ENCODE results near the gene PCBP1.
"Not testable (repeated sequence)": the region's sequence is repeated elsewhere in the genome, so short reads cannot be mapped to it uniquely, and the experiment has no call there.

The PCBP1 gene

DNA sequence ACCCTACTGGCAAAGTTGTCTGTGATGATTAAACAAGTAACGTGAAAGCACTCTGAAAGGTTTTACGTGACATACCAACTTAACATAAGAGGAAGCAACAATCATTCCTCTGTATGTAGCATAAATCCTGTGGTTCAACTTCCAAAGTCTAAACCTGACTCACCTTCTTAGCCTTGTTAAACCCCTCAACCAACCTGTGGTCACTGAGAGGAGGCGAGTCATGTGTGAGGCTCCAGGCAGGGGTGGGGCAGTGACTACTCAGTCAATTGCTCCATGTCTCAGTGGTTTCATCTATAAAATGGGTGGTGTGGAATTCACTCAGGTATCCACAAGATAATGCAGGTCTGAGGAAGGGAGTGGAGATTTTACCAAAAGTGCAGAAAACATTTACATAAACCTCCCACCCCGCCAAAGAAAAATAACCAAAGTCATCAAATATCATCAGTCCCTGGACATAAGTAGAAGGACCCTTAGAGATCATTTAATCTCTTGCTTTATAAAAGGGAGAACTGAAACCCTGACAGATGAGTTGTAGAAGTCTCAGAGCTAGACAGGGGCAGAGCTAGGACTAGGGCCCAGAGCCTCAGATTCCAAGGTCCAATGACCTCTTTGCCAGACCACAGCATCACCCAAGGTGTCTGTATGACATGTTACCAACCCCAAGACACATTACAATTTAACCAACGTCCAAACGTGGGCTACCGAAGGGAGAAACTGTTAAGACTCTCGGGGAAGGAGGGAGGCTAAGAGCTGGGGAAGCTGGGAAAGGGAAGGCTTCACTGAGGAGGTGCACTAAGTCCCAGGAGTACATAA, 3.7 kb upstream of the PCBP1 start:
- no peak for DNase-seq

DNA sequence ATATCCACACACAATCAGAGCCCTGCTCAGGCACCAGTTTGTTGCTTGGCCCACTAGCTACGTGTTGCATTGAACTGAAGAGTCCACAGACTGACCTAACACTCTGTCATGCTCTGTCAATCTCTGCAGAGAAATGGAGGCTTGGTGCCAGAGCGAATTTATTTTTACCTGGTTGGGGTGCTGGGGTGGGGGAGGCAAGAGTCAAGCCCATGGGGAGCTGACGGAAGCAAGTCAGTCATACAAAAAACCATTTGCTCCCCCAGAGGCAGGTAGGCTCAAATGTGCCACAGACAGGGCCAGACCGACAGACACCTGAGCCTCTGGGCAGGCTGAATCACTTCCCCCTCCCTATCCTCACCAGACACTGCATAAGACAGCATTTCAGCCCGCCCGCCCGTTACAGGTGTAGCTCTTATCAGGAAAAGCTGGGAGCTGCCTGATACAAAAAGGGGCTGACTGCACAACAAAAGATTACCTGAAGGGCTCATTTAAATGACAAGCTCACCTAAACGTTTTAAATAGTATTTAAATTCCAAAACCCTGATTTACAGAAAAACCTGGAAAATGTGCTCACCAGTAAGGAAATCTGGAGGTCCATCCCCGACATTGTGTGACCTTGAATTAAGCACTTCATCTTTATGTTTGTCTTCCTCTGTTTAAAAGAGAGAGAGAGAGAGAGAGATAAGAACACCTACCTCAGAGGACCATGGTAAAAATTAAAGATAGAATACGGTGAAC, 2.1 kb upstream of the PCBP1 start:
- no peak for DNase-seq

DNA sequence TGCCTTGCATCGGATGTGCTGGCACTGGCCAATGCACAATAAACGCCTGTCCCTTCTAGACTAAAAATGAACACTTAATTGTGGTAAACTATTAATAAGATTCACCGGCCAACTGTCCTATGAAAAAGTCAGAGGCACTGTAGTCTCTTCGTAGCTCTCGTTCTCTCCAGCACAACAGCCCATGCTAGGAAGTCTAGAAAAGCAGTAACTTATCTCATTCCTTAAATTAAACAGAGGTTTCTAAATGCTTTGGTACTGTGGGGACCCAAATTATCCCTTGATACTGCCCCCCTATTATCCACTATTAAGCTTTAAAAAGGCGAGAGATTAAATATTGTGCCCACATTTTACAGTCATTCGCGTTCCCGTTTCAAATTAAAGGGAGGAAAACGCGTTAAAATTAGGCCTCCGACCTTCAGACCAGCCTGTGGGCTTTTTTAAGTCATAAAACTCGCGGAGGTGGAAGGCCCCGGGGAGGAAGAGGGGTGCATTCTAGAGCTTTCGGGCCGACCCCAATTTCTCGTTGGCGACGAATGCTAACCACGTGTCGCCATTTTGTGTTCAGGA, 1.5 kb upstream of the PCBP1 start:
- DNase-seq, result no peak

DNA sequence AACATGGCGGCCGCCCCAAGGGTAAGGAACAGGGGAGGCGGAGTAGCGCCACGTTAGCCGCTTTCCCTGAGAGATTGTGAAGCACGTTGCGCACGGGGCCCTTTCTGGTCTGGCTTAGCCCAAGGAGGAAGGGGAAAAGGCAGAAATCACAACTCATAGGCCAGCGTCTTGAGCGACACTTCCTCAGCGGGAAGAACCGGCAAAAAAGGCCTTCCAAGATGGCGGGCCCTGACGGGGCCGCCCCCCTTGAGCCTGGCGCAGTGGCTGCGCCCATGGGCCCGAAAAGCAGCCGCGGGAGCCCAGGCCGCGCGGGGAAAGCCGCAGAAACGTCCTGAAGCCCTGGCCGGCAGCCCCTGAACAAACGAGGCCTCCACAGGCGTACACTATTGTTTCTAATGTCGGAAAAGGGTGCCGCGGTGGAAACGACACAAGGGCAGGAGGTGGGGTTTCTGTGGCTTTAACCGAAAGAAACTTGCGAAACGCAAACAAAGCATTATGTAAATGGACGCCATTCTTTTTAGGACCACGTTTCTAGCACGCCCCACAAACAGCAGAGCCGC, 919 bp upstream of the PCBP1 start:
- no peak for DNase-seq

DNA sequence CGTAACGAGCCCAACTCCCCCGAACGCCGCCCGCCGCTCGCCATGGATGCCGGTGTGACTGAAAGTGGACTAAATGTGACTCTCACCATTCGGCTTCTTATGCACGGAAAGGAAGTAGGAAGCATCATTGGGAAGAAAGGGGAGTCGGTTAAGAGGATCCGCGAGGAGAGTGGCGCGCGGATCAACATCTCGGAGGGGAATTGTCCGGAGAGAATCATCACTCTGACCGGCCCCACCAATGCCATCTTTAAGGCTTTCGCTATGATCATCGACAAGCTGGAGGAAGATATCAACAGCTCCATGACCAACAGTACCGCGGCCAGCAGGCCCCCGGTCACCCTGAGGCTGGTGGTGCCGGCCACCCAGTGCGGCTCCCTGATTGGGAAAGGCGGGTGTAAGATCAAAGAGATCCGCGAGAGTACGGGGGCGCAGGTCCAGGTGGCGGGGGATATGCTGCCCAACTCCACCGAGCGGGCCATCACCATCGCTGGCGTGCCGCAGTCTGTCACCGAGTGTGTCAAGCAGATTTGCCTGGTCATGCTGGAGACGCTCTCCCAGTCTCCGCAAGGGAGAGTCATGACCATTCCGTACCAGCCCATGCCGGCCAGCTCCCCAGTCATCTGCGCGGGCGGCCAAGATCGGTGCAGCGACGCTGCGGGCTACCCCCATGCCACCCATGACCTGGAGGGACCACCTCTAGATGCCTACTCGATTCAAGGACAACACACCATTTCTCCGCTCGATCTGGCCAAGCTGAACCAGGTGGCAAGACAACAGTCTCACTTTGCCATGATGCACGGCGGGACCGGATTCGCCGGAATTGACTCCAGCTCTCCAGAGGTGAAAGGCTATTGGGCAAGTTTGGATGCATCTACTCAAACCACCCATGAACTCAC, 673 bp downstream of the PCBP1 start:
- DNase-seq, result no peak

DNA sequence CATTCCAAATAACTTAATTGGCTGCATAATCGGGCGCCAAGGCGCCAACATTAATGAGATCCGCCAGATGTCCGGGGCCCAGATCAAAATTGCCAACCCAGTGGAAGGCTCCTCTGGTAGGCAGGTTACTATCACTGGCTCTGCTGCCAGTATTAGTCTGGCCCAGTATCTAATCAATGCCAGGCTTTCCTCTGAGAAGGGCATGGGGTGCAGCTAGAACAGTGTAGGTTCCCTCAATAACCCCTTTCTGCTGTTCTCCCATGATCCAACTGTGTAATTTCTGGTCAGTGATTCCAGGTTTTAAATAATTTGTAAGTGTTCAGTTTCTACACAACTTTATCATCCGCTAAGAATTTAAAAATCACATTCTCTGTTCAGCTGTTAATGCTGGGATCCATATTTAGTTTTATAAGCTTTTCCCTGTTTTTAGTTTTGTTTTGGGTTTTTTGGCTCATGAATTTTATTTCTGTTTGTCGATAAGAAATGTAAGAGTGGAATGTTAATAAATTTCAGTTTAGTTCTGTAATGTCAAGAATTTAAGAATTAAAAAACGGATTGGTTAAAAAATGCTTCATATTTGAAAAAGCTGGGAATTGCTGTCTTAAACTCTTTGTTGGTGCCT, 1.4 kb downstream of the PCBP1 start:
- DNase-seq, result no peak

DNA sequence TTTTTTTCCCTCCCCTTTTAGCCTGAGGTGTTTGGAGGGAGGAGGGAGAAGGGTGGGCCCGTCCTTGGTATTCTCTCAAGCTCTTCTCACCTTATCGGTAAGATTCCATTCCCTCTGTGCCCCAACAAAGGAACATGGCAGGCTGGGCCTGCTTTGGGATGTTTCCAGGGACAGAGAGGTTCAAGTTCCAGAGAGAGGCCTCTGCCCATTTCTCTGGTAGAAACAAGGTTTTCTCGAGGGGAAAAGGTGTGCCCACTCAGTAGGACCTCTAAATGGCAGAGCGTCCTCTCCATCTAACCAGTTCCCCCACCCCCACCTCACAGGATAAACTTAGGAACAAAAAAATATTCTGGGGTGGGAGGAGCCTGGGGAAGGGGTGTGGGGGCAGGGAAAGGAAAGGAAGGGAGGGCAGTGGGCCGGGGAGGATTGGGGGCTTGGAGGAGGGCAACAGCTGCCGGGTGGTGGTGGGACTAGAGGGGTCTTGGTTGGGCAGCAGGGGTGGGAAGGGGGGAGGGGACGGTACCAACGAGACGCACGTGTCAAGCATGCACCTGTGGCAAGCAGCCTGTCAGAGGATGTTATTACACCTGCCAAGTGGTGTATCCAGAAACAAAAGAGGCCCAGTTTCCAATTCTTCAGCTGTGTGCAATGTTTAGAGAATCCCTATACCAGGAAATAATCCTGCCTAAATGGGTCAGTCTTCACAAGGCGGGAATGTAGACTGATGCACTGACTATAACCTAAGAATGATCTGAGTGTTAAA, 2.1 kb downstream of the PCBP1 start:
- no peak for DNase-seq

DNA sequence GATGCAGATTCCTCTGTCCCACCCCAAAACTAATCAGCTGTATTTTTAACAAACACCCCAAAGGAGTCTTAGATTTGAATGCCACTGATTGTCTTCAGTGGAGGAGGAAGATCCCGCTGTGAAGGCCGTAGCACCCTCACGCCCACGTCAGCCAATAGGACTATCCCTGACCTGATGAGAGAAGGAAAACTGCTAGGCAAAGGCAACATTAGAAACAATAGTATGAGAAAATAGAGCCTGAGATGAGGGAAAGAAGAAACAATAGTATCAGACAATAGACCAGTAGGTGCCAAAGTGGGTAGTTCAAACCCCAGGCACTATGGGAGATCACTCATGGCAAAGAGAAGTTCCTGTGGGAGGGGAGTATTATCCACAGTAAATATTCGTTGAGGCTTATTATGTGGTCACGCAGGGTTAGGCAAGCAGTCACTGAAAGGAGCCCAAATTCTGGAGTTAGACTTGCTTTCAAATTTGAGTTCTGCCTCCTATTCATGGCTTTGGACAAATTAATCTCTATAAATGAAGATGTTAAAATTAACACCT, 2.8 kb downstream of the PCBP1 start:
- no peak for DNase-seq

DNA sequence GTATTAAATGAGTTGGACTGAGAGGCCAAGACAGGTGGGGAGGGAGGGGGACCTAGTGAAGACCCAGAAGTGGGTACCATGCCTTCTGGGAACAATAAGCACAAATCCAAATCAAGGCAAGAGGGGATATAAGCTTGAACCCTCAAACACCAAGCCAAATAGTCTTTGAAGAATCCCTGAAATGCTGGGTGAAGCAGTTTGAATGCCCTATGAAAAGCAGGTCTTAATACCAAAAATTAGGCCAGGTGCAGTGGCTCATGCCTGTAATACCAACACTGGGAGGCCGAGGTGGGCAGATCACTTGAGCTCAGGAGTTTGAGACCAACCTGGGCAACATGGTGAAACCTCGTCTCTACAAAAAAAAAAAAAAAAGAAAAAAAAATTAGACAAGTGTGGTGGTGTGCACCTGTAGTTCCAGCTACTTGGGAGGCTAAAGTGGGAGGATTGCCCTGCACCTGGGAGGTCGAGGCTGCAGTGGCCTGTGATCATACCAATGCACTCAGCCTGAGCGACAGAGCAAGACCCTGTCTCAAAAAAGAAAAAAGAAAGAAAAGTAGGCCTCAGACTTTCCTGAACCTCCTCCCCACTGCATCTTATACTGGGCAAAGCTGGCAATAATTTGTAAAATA, 3.5 kb downstream of the PCBP1 start:
- DNase-seq, result no peak

DNA sequence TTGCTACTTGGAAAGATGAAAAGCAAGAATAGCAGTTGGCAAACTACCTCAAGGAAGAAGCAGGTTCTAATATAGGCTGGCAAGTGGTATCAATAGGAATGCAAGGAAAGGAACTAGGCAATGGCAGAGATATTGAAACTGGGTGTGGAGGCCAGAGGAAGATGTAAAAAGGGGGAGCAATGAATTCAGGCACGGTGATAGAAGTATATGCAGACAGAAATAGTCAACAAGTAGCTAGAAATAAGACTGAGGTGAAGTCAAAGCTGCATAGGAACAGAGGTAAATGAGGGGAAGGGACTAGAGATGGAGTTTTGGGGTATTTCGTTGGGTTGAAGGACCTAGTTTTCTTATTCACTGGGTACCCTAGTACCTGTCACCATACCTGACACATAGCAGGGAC, 4.1 kb downstream of the PCBP1 start:
- DNase-seq, result no peak

DNA sequence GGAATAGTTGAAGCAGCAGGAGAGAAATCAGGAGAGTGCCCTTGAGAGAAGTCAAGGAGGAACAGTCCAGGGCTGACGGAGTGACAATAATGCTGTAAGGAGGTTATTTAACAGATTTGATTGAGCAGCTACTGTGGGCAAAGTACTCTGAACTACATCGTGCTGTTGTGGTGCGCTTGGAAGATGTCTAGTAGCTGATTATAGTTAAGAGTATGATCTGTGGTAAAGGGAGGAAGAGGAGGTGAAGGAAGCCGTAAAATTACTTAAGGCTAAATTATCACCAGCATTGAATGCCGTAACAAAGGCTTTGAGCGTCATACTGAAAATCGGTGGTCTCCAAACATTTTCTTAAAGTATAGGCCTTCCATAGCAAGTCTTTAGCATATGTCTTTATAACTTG, 4.5 kb downstream of the PCBP1 start:
- DNase-seq, result no peak

DNA sequence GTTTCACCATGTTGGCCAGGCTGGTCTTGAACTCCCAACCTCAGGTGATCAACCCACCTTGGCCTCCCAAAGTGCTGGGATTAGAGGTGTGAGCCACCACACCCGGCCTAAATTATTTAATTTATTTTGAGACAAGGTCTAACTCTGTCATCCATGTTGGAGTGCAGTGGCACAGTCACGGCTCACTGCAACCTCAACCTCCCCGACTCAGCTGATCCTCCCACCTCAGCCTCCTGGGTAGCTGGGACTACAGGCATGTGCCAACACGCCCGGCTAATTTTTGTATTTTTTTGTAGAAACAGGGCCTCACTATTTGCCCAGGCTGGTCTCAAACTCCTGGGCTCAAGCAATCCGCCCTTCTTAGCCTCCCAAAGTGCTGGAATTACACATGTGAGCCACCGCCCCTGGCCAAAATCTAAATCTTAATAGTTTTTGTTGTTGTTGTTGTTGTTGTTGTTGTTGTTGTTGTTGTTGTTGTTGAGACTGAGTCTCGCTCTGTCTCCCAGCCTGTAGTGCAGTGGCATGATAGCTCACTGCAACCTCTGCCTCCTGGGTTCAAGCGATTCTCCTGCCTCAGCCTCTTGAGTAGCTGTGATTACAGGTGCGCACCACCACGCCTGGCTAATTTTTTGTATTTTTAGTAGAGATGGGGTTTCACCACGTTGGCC, 5.4 kb downstream of the PCBP1 start:
- DNase-seq, result not testable (repeated sequence)

DNA sequence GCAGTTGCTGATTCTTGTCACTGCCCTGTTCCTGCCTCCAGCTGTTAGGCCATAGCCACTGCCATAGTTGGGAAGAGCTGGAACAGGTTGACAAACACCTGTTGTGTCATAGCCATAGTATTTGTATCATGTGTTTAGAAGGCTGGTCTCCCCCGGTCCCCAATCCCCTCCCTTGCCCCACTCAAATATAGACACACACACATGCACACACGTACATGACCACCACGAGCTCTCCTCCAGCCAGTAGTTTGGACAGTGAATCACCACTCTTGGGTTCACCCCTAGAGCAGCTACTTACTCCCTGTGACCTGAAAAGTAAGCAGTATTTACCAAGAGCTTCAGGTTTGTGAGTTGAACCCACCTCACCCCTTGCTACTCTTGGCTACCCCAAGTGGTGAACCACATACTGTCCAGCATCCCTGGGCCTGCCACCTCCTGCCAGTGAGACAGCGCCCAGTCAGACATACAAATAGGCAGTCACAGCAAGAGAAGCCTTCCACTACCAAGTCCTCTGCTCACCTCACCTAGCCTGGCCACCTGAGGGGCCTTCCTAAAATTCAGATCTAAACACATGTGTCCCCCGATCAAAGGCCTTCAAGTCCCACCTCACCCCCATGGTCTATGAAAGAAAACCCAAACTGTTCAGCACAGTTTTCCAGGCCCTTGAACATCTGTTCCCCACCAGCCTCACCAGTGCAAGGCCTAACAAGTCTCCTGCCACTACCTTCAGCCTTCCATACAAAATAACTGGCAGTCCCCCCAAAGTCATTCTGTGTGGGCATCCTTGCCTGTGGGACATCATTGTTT, 7.1 kb downstream of the PCBP1 start:
- no peak for DNase-seq

DNA sequence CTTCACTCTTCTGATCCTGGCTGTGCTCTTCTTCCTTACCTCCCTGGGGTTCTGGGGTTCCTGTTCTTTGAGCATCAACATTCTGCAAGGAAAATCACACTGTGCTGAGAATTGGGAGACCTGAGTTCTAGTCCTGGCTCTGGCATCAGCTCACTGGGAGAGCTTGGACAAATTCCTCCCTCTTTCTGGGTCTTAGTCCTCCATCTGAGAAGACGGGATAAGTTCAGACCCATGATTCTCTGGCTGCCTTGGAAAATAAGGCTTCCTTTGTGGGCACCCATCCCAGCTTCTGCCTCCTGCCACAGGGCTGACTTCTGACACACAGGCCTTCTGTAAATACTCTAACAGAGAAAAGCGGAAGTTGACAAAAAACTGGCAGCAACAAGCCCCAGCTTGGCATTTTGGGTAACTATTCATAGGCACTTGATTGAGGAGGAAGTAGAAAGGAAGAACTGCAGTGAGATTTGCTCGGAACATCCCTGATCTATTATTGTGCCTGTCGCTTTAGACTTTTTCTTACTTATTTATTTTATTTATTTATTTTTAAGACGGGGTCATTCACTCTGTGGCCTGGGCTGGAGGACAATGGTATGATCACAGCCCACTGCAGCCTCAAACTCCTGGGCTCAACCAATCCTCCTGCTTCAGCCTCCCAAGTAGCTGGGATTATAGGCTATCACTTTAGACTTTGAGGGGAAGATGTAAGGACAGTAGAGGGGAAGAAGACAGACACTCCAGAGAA, 7.9 kb downstream of the PCBP1 start:
- no peak for DNase-seq

DNA sequence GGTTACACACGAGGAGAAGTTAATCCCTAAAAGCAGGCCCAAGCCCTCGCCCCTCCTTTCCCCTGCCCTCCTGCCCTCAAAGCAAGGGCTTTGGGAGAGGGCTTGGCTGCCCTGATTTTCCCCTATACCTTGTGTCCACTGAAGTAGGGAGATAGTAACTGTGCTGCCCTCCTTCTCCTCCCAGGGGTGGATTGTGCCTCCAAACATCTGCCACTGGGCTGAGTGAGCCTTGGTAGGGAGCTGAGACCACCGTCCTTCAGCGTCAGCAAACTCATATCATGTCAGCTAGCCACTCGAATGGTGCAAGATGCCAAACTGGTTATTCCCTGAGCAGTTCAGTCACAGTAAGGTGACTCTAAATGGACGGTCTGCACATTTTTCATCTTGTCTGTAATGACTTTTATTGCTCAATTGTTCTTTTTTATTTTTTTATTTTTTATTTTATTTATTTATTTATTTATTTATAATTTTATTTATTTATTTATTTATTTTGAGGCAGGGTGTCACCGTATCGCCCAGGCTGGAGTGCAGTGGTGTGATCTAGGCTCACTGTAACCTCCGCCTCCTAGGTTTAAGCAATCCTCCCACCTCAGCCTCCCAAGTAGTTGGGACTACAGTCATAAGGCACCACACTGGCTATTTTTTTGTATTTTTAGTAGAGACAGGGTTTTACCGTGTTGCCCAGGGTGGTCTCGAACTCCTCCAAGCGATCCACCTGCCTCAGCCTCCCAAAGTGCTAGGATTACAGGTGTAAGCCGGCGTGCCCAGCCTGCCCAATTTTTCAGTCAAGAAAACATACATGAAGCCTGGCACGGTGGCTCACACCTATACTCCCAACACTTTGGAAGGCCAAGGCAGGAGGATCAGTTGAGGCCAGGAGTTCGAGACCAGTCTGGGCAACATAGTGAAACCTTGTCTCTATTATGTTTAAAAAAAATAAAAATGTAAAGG, 8.7 kb downstream of the PCBP1 start:
- no peak for DNase-seq

DNA sequence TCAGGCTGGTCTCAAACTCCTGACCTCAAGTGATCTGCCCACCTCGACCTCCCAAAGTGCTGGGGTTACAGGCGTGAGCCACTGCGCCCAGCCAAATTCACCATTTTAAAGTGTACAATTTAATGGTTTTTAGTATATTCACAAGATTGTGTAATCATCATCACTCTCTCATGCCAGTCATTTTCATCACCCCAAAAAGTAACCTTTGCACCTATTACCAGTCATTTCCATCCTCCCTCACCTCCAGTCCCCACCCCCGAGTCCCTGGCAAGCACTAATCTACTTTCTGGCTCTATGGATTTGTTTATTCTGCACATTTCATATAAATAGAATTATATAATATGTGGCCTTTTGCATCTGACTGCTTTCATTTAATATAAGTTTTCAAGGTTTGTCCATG, 10.8 kb downstream of the PCBP1 start:
- no peak for DNase-seq

DNA sequence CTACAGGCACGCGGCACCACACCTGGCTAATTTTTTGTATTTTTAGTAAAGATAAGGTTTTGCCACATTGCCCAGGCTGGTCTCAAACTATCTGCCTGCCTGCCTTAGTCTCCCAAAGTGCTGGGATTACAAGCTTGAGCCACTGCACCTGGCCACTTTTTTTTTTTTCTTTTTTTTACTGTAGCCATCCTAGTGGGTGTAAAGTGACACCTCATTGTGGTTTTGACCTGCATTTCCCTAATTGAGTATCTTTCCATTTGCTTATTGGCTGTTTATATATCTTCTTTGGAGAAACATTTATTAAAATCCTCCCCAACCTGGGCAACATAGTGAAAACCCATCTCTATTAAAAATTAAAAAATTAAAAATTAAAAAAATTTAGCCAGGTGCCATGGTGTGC, 12.0 kb downstream of the PCBP1 start:
- no peak for DNase-seq
